ENCODE data around the gene KDM4C.
"Not testable (repeated sequence)": the region's sequence is repeated elsewhere in the genome, so short reads cannot be mapped to it uniquely, and the experiment has no call there.

KDM4C gene

DNA sequence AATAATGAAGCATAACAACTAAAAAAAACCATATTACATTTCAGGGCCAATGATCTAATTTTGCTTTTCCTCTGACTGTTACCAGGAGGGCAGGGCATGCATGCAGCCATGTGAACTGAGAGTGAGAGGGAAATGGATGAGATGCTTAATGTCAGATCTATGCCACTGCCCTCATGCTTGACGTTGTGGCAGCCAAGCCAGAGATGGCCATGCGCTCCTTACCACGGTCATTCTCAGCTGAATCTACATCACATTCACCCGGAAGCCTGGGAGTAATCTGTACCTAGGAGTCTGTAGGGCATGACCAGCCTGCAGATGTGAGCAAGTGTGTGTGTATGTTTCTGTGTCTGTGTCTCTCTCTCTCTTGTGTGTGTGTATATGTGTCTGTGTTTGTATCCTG lies 183.7 kb downstream of the KDM4C start:
- no peak for DNase-seq

DNA sequence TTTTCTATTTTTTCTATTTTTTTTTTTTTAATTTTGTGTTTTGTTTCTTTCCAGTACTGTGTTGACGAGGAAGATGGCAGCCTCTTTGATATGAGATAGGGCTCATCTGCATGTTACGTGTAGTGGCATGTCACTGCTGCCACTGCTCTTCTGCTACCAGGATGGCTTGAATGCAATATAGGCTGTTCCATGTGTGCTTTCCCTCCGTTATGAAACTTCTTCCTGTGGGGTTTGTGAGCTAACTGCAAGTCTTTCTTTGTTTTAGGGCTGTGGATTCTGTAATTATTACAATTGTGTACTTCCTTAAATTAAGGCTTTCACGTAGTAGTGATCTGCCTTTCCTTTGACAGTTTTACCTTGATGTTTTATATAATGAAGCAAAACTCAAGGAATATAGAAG lies 184.6 kb downstream of the KDM4C start:
- no peak for DNase-seq

DNA sequence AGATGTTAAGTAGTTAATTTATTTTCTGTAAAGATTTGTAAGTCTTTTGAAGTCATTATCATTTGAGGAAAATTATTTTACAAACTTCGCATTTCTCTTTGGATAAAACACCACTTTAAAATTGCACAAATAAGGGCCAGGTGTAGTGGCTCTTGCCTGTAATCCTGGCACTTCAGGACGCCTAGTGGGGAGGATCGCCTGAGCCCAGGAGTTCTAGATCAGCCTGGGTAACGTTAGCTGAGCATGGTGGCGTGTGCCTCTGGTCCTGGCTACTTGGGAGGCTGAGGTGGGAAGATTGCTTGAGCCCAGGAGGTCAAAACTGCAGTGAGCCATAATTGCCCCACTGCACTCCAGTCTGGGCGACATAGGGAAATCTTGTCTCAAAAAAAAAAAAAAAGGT lies 185.5 kb downstream of the KDM4C start:
- no peak for DNase-seq

GRCh38 chr9:6944093-6944551 lies 186.3 kb downstream of the KDM4C start:
- peak; percentile 77 for DNase-seq

DNA sequence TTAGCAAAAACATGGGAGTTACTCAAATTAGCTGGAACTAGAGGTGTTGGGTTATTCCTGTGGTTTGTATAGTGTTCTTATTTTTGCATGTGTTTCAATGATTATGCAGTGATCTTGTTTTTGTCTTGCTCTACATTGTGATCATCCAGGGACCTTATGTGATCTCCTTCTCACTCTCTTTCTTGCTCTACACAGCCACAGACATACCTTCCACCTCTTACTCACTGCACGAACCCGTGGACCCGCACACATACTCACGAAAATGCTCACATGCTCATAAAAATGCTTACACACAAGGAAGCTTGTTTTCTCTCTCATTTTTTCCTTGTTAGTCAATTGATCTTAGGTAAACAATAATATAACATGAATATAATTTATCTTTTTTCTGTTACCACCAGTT lies 187.1 kb downstream of the KDM4C start:
- DNase-seq, result no peak

GRCh38 chr9:6945816-6946215 lies 188.0 kb downstream of the KDM4C start:
- DNase-seq, result no peak

DNA sequence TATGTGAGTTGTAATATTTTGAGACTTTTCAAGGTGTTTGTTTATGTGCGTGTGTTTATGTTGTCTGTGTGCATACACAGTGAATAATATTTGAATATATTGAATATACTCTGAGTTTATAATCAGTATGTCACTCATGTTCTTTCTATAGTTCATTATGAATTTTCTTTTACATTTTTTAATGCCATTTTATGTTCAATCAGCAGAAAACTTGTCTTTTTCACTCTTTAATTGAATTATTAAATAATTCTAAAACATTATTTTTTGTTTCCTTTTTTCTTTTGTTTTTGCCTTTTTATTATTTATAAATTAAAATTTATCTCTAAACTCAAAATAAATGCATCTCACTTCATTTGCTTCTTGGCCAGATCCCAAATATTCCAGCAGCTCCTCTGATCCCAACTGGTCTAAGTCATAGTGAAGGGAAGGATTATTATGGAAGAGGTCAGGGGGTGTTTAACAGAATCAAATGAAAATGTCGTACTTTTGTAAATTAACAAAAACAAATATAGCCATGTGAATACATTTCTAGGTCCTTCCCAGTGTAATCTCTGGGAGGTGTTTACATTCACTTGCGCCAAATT lies 188.9 kb downstream of the KDM4C start:
- DNase-seq, result no peak

- DNase-seq, result not testable (repeated sequence)
Observed at GRCh38 chr9:6948921-6949320, 191.1 kb downstream of the KDM4C start.

DNA sequence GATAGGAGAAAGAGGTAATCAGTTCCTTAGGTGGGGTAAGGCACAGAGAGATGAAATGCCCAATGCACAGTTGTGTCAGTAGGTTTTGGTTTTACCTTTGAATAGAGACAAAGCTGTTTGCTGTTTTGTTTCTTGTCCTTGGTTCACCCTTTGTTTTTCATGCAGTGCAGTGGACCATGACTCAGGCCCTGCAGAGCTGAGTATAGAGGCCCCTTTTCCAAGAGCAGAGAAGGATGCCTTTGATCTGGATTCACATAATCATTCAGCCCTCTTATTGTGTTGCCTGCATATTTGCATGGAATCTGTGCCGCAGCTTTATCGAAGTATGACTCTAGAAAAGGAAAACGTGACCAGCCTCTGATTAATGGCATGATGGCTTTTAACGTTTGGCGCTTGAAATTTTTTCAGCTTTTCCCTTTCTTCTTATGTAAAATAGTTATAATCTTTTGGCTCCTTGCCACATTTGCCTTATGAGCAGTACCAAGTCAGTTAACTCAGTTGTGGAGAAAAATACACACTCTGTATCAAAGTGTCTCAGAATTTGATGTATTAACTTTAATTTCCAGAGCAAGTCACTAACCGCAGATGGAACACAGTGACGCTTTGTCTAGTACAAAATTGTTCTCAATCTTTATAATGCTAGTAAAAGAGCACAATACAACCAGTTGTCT lies 197.6 kb downstream of the KDM4C start:
- DNase-seq, result peak; percentile 67

DNA sequence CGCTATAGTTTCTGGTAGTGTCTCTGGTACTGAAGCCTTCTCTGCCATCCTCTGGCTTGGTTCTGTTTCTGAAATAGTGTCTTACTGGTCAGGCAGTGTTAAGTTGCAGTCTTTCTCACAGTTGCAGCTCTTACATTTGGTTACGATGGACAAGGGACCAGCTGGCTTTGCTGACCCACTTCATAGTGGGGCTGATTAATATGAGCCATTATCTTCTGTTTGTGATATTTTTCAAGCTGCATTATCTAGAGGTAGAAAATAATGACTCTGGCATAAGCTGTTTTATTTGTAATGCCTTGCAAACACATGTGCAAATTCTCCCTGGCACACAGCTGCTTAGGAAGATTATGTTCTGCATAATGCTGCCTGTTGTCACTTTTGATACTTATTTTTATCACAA lies 199.1 kb downstream of the KDM4C start:
- DNase-seq, result no peak

DNA sequence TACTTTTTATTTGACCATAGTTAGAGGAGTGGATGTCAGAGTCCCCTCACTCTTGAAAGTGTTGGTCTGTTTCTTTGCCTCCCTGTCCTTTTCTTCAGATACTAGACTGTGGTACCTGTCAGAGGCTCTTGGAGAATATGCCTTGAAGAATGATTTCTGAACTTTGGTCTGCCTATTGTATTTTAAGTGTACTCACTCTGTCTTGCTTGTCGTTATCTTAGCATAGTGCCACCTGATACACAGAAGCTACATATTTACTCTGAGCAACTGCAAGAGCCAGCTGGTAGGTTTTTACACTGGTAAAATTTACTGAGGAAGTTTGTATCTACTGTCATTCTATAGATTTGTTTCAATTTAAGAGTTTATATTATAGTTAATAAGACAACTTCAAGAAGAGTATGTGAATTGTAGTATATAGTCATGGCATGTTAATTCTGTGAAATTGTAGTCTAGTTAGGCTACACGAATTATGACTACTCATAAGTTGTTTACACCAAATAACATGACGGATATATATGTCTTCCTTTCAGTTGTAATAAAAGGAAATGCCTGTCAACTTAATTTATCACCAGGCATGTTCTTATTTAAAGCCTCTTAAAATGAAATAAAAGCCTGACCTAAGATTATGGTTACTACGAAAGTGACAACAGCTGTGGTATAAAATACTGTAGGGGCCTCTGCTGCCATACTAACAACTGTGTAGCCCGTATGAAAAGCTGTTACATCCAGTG lies 201.7 kb downstream of the KDM4C start:
- no peak for DNase-seq

DNA sequence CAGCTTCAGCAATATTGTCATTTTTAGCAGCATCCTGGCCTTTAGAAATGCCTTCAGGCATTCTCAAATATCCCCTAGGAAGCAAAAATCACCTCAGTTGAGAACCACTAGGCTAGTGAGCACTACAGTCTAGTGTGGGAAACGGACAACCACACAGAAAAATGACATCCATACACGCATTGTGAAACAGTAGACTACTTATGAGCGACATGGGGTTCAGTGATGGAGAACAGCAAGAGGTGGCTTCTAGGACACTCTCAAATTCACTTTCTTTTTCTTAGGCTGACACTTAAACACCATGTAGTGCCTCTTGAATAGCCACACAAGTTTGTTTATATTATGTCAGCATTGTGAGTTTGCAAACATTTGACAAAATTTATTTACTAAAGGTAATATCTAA lies 203.0 kb downstream of the KDM4C start:
- DNase-seq, result peak; percentile 24

GRCh38 chr9:6961845-6962522 lies 204.2 kb downstream of the KDM4C start:
- DNase-seq, result no peak

GRCh38 chr9:6965566-6965965 lies 207.8 kb downstream of the KDM4C start:
- no peak for DNase-seq

DNA sequence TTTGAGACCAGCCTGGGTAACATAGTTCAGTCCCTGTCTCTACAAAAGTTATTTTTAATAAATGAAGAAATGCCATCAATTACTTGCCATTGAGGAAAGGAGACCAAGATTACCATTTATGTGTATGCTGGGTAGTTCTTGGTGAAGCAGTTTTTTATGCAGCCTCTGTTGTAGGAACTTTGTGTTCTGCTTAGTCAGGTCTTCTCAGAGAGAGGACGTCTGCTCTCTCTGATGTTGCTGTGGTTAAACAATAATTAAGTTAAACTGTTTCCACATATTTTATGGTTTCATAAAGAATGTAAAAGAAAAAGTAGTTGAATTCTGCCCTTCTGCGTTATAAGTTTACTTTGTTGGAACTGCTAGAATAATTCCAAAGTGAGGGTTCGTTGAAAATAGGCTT lies 210.5 kb downstream of the KDM4C start:
- DNase-seq, result no peak

DNA sequence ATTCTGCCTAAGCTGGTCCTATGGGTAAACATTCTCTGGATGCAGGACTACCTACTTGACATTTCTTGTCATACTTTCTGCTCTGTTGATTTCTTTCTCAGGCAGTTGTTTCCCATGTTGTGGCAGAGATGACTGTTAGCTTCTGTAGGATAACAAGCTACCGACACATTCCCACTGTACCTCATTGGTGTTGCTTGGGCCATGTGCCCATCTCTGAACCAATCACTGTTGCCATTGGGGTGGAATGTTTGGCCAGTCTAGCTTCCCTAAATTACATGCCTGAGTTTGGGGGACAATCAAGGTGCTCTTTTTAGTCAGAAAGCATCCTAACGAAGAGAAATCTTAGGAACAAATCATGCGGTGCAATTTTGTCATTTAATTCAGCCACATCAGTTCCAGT lies 212.0 kb downstream of the KDM4C start:
- no peak for DNase-seq

DNA sequence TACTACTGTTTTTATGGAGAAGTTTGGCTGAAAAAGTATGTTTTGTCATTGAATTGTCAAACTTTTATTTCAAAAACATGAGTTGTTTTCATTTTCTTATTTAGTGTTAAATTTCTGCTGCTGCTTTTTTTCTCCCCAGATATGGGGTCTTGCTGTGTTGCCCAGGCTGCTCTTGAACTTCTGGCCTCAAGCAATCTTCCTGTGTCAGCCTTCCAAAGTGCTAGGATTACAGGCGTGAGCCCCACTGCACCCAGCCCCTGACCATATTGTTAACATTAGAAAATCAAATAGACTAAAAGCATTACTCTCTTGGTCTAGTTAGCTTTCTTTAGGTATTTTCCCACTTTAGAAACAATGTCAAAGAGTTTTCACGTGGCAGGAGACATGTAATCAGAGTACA lies 215.3 kb downstream of the KDM4C start:
- DNase-seq, result no peak

DNA sequence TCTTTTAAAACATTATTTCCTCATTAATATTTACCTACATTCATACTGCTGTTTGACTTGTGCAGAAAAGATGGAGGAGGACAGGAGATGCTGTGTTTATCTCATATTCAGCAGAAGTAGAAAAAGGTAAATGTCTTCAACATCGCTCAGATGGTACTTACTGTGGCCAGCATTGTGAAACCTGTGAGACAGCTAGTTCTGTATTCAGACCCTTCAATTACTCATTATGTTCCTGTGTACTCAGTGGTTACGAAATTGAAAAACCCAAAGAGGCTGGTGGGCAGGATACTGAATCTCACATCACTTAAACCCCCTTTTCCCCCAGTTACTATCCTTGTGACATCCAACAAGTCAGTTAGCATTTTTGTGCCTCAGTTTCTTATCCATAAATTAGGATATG lies 216.0 kb downstream of the KDM4C start:
- DNase-seq, result no peak

GRCh38 chr9:6975198-6975597 lies 217.4 kb downstream of the KDM4C start:
- no peak for DNase-seq

- DNase-seq, result no peak
Observed at GRCh38 chr9:6977761-6978160, 220.0 kb downstream of the KDM4C start.

DNA sequence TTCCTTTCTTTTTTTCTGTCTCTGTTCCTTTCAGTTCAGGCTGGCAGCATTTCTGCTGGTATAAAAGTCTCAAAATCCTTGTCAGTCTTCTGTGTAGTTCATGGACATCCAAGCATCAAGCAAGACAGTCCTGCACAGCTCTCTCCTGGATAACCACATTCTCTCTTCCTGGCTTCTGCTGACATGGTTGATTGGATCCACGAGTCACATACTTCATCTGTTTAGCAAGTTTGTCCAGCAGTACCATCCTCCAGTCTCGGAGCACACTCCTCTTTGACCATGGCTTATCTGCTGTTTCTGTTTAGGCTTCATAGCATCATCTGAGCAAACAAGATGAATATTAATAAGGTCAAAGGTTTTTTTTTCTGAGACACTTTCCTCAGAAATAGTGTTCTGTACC lies 220.8 kb downstream of the KDM4C start:
- no peak for DNase-seq

DNA sequence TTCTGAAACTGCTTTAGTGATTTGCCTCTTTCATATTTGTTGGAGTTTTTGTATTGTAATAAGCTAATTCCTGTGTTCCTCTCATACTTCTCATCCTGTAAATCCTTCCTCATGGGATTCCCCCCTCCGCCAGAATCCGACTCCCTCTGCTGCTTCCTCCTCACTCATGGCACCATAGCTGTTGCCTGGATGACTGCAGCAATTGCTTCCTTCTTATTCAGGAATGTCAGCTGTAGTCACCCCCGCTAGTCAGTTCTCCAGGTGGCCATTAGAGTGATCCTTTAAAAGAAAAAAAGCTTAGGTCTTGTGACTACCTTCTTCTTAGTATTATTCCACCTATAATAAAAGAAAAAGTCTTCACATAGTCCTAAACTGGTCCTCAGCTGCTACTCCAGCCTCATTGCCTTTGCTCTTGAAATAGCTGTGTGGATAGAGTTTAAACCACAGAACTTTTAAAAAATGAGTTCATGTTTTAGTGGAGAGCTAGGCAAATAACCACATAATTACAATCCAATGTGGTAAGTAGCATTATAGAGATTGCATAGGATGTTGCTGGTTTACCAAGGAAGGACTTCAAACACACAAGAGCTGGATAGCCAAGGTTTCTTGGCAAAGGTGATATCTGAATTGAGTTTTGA lies 227.3 kb downstream of the KDM4C start:
- DNase-seq, result peak; percentile 77

GRCh38 chr9:6986141-6986815 lies 228.5 kb downstream of the KDM4C start:
- DNase-seq, result no peak

Data from DMS79 treated with DMSO at 0.1 percent for 48 hours (cell line).